Progenitor cell of endocrine pancreas (in vitro differentiated cells): ENCODE results near the gene ZNF184. TPM values are rescaled to one million over a fixed set of nuclear protein-coding genes. Genes with fewer than 3 reads are reported as not detected.

Source experiments
- DNase-seq: peaks from one replicate; pipeline ENCODE4 v3.0.0; 2021; ENCODE audit warnings: low spot score; ENCODE audit not compliant: unreplicated experiment
- H3K27ac Mint-ChIP-seq: 2 replicates; pipeline ENCODE4 v1.8.0; 2021; ENCODE audit warnings: mild to moderate bottlenecking, moderate library complexity, mixed read lengths
- H3K27me3 Mint-ChIP-seq: 2 replicates; pipeline ENCODE4 v1.8.0; 2021; ENCODE audit warnings: mixed read lengths
- H3K36me3 Mint-ChIP-seq: 2 replicates; pipeline ENCODE4 v1.8.0; 2022; ENCODE audit warnings: mixed read lengths; ENCODE audit not compliant: insufficient read depth
- H3K4me1 Mint-ChIP-seq: 2 replicates; pipeline ENCODE4 v1.8.0; 2021; ENCODE audit warnings: low read depth, mixed read lengths
- H3K4me3 Mint-ChIP-seq: 2 replicates; pipeline ENCODE4 v1.8.0; 2021; ENCODE audit warnings: low read depth, mild to moderate bottlenecking, moderate library complexity, mixed read lengths
- H3K9me3 Mint-ChIP-seq: 2 replicates; pipeline ENCODE4 v1.8.0; 2021; ENCODE audit warnings: low read depth, mixed read lengths
- total RNA-seq: library from RNA; stranded (reverse); gene quantifications from 2 replicates; pipeline ENCODE4 v1.2.1, GENCODE V29; 2021
- TF ChIP-seq, protein P1 (sequence below): fragments of 200-600 bp; sonication (generic); IDR thresholded peaks from one replicate; pipeline ENCODE4 v1.5.0; 2021; ENCODE audit warnings: antibody characterized with exemption, mild to moderate bottlenecking; ENCODE audit not compliant: unreplicated experiment

The ZNF184 gene
- total RNA-seq, 1 donor from 2014 or later, result 18.5 TPM

DNA sequence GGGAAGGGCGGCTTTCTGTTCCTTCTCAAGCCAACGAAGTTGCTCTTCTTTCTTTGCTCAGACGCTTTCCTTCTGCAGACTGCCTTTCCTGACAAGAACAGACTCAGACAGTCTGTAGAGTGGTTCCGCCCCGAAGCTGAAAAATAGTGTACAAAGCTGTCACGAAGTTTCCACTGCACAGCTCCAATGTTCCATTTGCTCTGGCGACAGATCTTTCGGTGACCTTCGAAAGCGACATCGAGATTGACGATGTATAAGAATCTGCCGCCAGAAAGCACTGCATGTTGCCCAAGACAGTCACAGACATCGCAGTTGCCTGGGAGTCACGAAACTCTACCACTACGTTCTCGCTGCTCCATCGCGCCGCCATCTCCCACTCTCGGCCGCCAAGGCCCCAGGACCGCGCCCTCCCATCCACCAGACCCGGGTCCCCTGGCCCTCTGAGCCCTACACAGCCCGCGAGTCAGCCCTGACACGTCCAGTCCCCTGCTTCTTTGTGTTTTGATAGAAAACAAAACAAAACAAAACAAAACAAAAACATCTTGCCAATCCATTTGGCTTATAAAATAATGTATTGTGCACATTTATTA is 42.1 kb upstream of the ZNF184 start:
- DNase-seq, result no peak

DNA sequence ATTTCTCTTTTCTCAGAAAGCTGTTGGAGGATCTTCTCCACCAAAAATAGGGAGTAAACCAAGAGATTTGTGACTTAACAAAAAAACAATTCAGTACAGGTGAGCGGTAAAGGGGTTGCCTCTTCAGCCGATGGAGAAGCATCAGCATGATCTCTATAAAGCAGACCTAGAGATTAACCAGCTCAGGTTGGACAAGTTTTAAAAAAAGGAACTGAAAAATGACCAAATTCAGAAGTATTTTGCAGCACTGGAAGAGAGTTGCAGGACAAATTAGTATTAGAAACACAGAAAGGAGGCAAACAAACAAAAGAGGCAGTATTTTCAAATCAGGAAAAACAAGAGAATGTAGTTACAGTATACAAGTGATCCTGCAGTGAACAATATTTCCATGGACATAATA is 39.6 kb upstream of the ZNF184 start:
- no peaks in the 10 kb centered on the region for H3K9me3 Mint-ChIP-seq
- no peaks in the 10 kb centered on the region for H3K4me1 Mint-ChIP-seq
- H3K36me3 Mint-ChIP-seq, result no peaks in the 10 kb centered on the region
- H3K4me3 Mint-ChIP-seq, result no peak overlapping the region
- peaks cover 38% of the 10 kb centered on the region for H3K27me3 Mint-ChIP-seq
- TF ChIP-seq, protein P1, sequence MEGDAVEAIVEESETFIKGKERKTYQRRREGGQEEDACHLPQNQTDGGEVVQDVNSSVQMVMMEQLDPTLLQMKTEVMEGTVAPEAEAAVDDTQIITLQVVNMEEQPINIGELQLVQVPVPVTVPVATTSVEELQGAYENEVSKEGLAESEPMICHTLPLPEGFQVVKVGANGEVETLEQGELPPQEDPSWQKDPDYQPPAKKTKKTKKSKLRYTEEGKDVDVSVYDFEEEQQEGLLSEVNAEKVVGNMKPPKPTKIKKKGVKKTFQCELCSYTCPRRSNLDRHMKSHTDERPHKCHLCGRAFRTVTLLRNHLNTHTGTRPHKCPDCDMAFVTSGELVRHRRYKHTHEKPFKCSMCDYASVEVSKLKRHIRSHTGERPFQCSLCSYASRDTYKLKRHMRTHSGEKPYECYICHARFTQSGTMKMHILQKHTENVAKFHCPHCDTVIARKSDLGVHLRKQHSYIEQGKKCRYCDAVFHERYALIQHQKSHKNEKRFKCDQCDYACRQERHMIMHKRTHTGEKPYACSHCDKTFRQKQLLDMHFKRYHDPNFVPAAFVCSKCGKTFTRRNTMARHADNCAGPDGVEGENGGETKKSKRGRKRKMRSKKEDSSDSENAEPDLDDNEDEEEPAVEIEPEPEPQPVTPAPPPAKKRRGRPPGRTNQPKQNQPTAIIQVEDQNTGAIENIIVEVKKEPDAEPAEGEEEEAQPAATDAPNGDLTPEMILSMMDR, result no peak
- DNase-seq, result no peak
- no peak overlapping the region for H3K27ac Mint-ChIP-seq

More for the DNA sequence above, 42.1 kb upstream of the ZNF184 start:
- Mint-ChIP-seq H3K27me3 (peaks cover 35% of the 10 kb centered on the region), H3K36me3 (no peaks in the 10 kb centered on the region), H3K4me3 (no peak overlapping the region), H3K27ac (no peak overlapping the region), H3K4me1 (peaks cover 2% of the 10 kb centered on the region), H3K9me3 (no peaks in the 10 kb centered on the region)
- TF ChIP-seq, protein P1, result no peak

DNA sequence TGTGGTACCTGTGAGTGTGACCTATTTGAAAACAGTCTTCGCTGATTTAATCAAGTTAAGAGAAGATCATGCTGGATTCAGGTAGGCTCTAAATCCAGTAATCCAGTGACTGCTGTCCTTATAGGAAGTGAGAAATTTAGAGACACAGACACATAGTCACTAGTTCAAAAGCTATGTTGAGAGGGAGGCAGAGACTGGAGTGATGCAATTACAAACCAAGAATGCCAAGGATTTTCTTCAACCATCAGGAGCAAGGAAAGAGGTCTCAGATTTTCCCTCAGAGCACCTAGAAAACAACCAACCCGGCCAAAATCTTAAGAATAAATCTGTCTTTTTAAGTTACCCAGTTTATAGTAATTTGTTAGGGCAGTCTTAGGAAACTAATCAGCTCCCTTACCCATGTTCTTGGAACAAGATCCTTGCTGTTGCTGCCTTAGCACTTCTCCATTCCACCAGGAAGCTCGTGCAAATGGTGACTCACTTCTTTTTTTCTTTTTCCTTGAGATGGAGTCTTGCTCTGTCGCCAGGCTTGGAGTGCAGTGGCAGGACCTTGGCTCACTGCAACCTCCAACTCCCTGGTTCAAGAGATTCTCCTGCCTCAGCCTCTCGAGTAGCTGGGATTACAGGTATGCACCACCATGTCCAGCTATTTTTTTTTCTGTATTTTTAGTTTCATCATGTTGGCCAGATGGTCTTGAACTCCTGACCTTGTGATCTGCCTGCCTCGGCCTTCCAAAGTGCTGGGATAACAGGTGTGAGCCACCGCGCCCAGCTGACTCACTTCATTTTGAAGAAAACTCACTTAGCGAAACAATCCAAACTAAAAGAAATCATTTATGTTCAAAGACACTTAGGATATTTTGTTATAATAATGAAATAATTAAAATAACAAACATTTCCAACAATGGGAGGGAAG is 34.4 kb upstream of the ZNF184 start:
- H3K36me3 Mint-ChIP-seq, result no peaks in the 10 kb centered on the region
- H3K27ac Mint-ChIP-seq, result no peak overlapping the region
- TF ChIP-seq, protein P1, result no peak
- peaks cover 3% of the 10 kb centered on the region for H3K4me1 Mint-ChIP-seq
- H3K27me3 Mint-ChIP-seq, result peaks cover 35% of the 10 kb centered on the region
- no peaks in the 10 kb centered on the region for H3K9me3 Mint-ChIP-seq
- H3K4me3 Mint-ChIP-seq, result no peak overlapping the region
- DNase-seq, result no peak

DNA sequence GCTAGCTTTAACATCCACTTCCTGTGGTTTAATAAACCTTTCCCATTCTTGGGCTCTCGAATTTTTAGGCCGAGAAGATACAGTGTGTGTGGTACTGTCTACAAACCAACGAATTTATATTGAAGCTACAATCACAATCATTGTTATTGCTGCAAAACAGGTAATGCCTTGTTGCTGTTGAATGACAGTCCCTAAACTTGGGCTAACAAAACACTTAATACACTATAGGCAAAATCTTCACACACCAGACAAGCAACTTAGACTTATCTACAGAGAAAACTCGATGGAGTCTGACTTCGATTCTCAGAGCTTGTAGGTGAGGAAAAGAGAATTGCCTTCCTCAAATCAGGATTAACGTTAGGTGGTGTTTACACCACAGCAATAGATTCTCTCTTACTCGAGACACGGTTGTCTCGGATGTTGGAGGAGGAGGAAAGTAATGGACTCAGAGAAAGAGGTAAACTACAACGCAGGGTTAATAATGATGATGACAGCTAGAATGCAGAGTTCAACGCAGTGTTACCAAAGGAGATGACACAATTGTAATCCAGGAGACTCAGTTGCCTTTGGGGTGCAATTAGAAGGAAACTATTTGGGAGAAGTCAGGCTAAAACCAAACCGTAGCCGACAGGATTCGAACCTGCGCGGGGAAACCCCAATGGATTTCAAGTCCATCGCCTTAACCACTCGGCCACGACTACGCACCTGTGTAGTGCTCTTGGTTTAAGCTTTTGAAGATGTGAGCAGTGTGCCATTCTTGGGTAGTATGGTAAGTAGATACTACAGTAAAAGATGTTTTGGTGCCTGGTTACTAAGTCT is 32.5 kb upstream of the ZNF184 start:
- Mint-ChIP-seq H3K9me3 (no peaks in the 10 kb centered on the region), H3K4me1 (peaks cover 4% of the 10 kb centered on the region), H3K27ac (peak overlapping the region; percentile 43), H3K36me3 (no peaks in the 10 kb centered on the region), H3K4me3 (no peak overlapping the region), H3K27me3 (peaks cover 33% of the 10 kb centered on the region)
- DNase-seq, result no peak
- TF ChIP-seq, protein P1, result no peak
